Measurements from ENCODE around the gene CNTNAP4. TPM values are rescaled to one million over a fixed set of nuclear protein-coding genes. Genes with fewer than 3 reads are reported as not detected.

Gene CNTNAP4
- total and polyA plus RNA-seq, 10 of the 15 experiments (the other 5 are each of a cell fraction or from before 2014, with no cell fraction given), result 0.45 to 1.9 (median 0.90) TPM

- TF ChIP-seq, protein P1, sequence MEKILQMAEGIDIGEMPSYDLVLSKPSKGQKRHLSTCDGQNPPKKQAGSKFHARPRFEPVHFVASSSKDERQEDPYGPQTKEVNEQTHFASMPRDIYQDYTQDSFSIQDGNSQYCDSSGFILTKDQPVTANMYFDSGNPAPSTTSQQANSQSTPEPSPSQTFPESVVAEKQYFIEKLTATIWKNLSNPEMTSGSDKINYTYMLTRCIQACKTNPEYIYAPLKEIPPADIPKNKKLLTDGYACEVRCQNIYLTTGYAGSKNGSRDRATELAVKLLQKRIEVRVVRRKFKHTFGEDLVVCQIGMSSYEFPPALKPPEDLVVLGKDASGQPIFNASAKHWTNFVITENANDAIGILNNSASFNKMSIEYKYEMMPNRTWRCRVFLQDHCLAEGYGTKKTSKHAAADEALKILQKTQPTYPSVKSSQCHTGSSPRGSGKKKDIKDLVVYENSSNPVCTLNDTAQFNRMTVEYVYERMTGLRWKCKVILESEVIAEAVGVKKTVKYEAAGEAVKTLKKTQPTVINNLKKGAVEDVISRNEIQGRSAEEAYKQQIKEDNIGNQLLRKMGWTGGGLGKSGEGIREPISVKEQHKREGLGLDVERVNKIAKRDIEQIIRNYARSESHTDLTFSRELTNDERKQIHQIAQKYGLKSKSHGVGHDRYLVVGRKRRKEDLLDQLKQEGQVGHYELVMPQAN (conservative IDR thresholded peaks at IDR 0.05), result no peak
Measured at GRCh38 chr16:76461836-76462235, 184.6 kb downstream of the CNTNAP4 start (continued).

- CTCF ChIA-PET, result no interaction called here
- Histone ChIP-seq H2AFZ (ENCODE audit: control insufficient read depth, low read depth, low read length) (no peak overlapping the region), H3K9me3 (replicated peaks; ENCODE audit: control insufficient read depth, insufficient read depth, low read length) (no peaks in the 10 kb centered on the region), H3K4me3 (no peak overlapping the region), H3K27me3 (replicated peaks in 1 of 2; ENCODE audit: control insufficient read depth in 2 of 2, insufficient read depth in 2 of 2, low read length in 1 of 2) (no peaks in the 10 kb centered on the region; a peak in 1 of 4 replicates), H3K4me1 (ENCODE audit: control insufficient read depth, insufficient read depth, low read length) (no peaks in the 10 kb centered on the region), H3K79me2 (ENCODE audit: control insufficient read depth, insufficient read depth, low read length) (no peaks in the 10 kb centered on the region), H3K36me3 (ENCODE audit: control insufficient read depth in 2 of 2, insufficient read depth in 2 of 2, low read length in 1 of 2) (no peaks in the 10 kb centered on the region), H4K20me1 (ENCODE audit: control insufficient read depth, insufficient read depth) (no peaks in the 10 kb centered on the region), H3K9ac (ENCODE audit: control insufficient read depth, insufficient read depth, low read length) (no peak overlapping the region), H3K27ac (ENCODE audit: control insufficient read depth, insufficient read depth) (no peak overlapping the region), H3K4me2 (ENCODE audit: control insufficient read depth, insufficient read depth) (no peak overlapping the region)
- TF ChIP-seq TCF7 (IDR thresholded peaks at IDR 0.05; ENCODE audit: borderline replicate concordance) (no peak), KLF5 (IDR thresholded peaks at IDR 0.05; ENCODE audit: partially characterized antibody) (no peak), POLR2AphosphoS2 (IDR thresholded peaks at IDR 0.05; ENCODE audit: low read depth, low read length) (no peak), USF1 (IDR thresholded peaks at IDR 0.05; ENCODE audit: borderline replicate concordance, extremely low read length, insufficient read depth, low read depth, low read length) (no peak), GABPA (IDR thresholded peaks at IDR 0.05; ENCODE audit: low read depth) (no peak)
- POLR2A ChIA-PET, result no interaction called here
- intact Hi-C loops (cut with micrococcal nuclease; ENCODE audit: unreplicated experiment), result no loop called here
- no peak for DNase-seq (ENCODE audit: low read depth, low spot score)
- 67% methylated on average over 3 of the region's 3 CpGs for WGBS (ENCODE audit: insufficient coverage, insufficient replicate concordance, low lambda C conversion rate, missing lambda C conversion rate)
- no TSS peak for BruUV-seq (replicated peaks)
- no peak for FAIRE-seq
- no peak for ATAC-seq
- SMC1A ChIA-PET (ENCODE audit: uncharacterized antibody, unreplicated experiment), result no interaction called here
- RAD21 ChIA-PET (ENCODE audit: unreplicated experiment), result no interaction called here
- in situ Hi-C loops (cut with MboI), result no loop called here
Measured at GRCh38 chr16:76464955-76465620, 187.9 kb downstream of the CNTNAP4 start.

All from GM12878 (cell line).